ENCODE data around the gene GGT5. TPM values are rescaled to one million over a fixed set of nuclear protein-coding genes. Genes with fewer than 3 reads are reported as not detected.

Gene GGT5
- total and polyA plus RNA-seq, 9 donors: 4.6 to 34.0 (median 21.4) TPM

DNA sequence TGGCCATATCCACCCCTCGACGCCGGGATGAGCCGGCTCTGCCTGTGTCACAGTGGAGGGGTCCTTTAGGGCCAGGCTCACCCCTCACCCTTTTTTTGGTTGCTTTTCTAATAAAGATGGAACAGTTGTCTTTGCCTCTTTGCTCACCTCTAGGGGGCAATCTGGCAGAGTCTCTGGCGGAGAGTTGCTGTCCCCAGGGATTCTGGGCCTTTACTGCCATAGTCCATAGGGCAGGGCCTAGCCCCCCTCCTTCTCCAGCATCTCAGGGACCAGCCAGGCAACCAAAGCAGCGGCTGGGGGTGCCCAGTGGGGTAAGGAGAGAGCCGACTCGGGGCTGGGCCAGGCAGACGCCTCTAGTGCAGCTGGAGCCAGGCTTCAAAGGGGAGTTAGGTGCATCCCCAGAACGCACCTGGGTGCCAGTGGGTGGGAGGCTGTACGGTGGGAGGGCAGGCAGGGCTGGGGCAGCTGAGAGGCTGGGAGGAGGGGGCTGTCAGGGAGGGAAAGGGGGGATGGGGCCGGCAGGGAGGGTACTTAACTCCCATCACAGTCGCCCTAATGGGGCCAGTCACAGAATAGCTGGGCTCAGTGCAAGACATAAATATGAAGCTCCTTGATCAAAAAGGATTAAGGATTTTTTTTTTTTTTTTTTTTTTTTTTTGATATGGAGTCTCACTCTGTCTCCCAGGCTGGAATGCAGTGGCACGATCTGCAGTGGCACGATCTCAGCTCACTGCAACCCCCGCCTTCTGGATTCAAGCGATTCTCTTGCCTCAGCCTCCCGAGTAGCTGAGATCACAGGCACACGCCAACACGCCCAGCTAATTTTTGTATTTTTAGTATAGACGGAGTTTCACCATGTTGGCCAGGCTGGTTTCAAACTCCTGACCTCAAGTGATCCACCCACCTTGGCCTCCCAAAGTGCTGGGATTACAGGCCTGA lies 66.1 kb downstream of the GGT5 start:
- DNase-seq: peak in 1 of 5 donors; percentile 20
- intact Hi-C loops (cut with DNase I): loop anchor here in 3 of 4 donors (5.0 to 10.0 kb wide), 2 partner anchors 71 to 224 kb away; no protein-coding TSS in a partner anchor
- H3K4me1 ChIP-seq (ENCODE audit: insufficient read depth): peaks cover 2% of the 10 kb centered on the region
- TF ChIP-seq EP300 (IDR thresholded peaks at IDR 0.05) (no peak), CTCF (IDR thresholded peaks at IDR 0.05) (no peak), POLR2A (IDR thresholded peaks at IDR 0.05) (no peak)
- H3K36me3 ChIP-seq: no peaks in the 10 kb centered on the region
- no peaks in the 10 kb centered on the region for H3K9me3 ChIP-seq
- no peaks in the 10 kb centered on the region for H3K27me3 ChIP-seq
- H3K4me3 ChIP-seq: no peak overlapping the region
- 78 to 82% (median 80%) methylated on average over 21 of the region's 21 CpGs for WGBS, 3 donors
- H3K27ac ChIP-seq: no peak overlapping the region

DNA sequence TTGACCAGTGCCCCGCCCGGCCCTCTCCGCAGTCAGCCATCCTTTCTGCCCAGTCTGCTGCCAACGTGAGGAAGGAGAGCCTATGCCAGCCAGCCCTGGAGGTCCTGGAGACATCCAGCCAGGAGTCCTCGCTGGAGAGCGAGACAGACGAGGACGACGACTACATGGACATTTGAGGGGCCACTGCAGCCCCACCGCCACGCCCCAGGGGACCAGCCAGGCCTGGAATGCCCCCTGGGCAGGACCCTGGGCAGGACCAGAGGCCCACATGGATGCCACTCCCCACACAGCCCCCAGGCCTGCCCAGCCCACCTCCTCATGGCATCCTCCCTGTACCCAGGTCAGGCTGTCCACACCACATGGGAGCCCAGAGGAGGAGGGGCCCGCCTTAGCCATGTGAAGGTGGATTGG lies 66.9 kb downstream of the GGT5 start:
- TF ChIP-seq CTCF (IDR thresholded peaks at IDR 0.05): no peak
- TF ChIP-seq EP300 (IDR thresholded peaks at IDR 0.05): no peak
- no peak for TF ChIP-seq POLR2A (IDR thresholded peaks at IDR 0.05)
- DNase-seq: peak in 1 of 5 donors; percentile 21
- Histone ChIP-seq H3K4me1 (ENCODE audit: insufficient read depth) (peaks cover 2% of the 10 kb centered on the region), H3K9me3 (no peaks in the 10 kb centered on the region), H3K36me3 (no peaks in the 10 kb centered on the region), H3K27ac (no peak overlapping the region), H3K4me3 (no peak overlapping the region), H3K27me3 (no peaks in the 10 kb centered on the region)
- 87 to 89% (median 88%) methylated on average over 12 of the region's 12 CpGs for WGBS, 3 donors
- intact Hi-C loops (cut with DNase I): loop anchor here in 3 of 4 donors (5.0 to 10.0 kb wide), 2 partner anchors 71 to 223 kb away; no protein-coding TSS in a partner anchor

DNA sequence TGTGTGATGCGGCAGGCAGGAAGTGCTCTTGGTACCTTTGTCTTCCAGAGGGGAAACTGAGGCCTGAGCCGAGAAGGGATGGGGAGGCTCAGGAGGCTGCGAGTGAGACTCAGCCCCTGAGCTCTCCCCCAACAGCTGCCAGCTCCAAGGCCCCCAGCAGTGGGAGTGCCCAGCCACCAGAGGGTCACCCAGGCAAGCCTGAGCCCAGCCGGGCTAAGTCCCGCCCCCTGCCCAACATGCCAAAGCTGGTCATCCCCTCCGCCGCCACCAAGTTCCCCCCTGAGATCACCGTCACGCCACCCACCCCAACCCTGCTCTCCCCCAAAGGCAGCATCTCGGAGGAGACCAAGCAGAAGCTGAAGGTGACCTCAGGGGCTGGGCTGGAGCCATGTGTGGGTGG lies 67.4 kb downstream of the GGT5 start:
- 86 to 87% (median 87%) methylated on average over 10 of the region's 10 CpGs for WGBS, 3 donors

More for the DNA sequence above, 67.4 kb downstream of the GGT5 start:
- Histone ChIP-seq H3K4me1 (ENCODE audit: insufficient read depth) (peaks cover 2% of the 10 kb centered on the region), H3K36me3 (no peaks in the 10 kb centered on the region), H3K27me3 (no peaks in the 10 kb centered on the region), H3K27ac (no peak overlapping the region), H3K9me3 (no peaks in the 10 kb centered on the region), H3K4me3 (no peak overlapping the region)
- intact Hi-C loops (cut with DNase I): loop anchor here in 3 of 4 donors (5.0 to 10.0 kb wide), 2 partner anchors 70 to 223 kb away; no protein-coding TSS in a partner anchor
- DNase-seq: no peak
- TF ChIP-seq POLR2A (IDR thresholded peaks at IDR 0.05): no peak
- TF ChIP-seq EP300 (IDR thresholded peaks at IDR 0.05): no peak
- TF ChIP-seq CTCF (IDR thresholded peaks at IDR 0.05): no peak
